Upper lobe of right lung (tissue), 1 donor: ENCODE measurements around the gene IBA57. TPM values are rescaled to one million over a fixed set of nuclear protein-coding genes. Genes with fewer than 3 reads are reported as not detected.

ENCODE experiments used
- ATAC-seq: fragments of 200-7000 bp; cut with Tn5 transposase; one replicate; pipeline ENCODE4 v1.9.1; 2020; ENCODE audit warnings: mild to moderate bottlenecking, moderate library complexity
- DNase-seq: peaks from one replicate; pipeline ENCODE4 v3.0.0-alpha.2; 2020
- H3K27ac ChIP-seq: fragments of 200-600 bp; one replicate; pipeline ENCODE4 v1.8.0; 2022
- H3K27me3 ChIP-seq: fragments of 200-600 bp; one replicate; pipeline ENCODE4 v1.8.0; 2022; ENCODE audit warnings: mild to moderate bottlenecking
- H3K36me3 ChIP-seq: fragments of 200-600 bp; one replicate; pipeline ENCODE4 v1.8.0; 2022
- H3K4me1 ChIP-seq: fragments of 200-600 bp; one replicate; pipeline ENCODE4 v1.8.0; 2022
- H3K4me3 ChIP-seq: fragments of 200-600 bp; one replicate; pipeline ENCODE4 v1.8.0; 2022; ENCODE audit warnings: mild to moderate bottlenecking
- H3K9me3 ChIP-seq: fragments of 200-600 bp; one replicate; pipeline ENCODE4 v1.8.0; 2022
- CTCF ChIP-seq: fragments of 200-600 bp; IDR thresholded peaks from one replicate; pipeline ENCODE4 v1.8.0; 2022; ENCODE audit warnings: antibody characterized with exemption
- intact Hi-C: fragments of 100-400 bp; cut with DNase I; formaldehyde crosslinking; loops from one replicate; pipeline ENCODE4 v1.11.0; 2022
- total RNA-seq: library from RNA; stranded (reverse); fragmentation: NEBNext Ultra II Directional; extraction: Animal tissue kit (Norgen Biotek cat#: 25700); gene quantifications from one replicate; pipeline ENCODE4 v1.2.1, GENCODE V29; 2021
- donor health status: DM: no; HTN: yes; CAD: no; lungs with severe emphysema.

Gene IBA57
- total RNA-seq, 1 donor from 2014 or later, result 13.0 TPM

GRCh38 chr1:228161362-228161761, 4.2 kb upstream of the IBA57 start:
- no peaks in the 10 kb centered on the region for H3K36me3 ChIP-seq
- no peaks in the 10 kb centered on the region for H3K27me3 ChIP-seq
- DNase-seq (no peak), ATAC-seq (no peak)
- peak overlapping the region; percentile 79 for H3K27ac ChIP-seq
- no peak for TF ChIP-seq CTCF
- H3K9me3 ChIP-seq, result no peaks in the 10 kb centered on the region
- peaks cover 21% of the 10 kb centered on the region for H3K4me1 ChIP-seq
- intact Hi-C loops, result no loop called here
- no peak overlapping the region for H3K4me3 ChIP-seq

- intact Hi-C loops, result no loop called here
- no peak for ATAC-seq
- no peak for TF ChIP-seq CTCF
- DNase-seq, result no peak
- Histone ChIP-seq H3K27me3 (no peaks in the 10 kb centered on the region), H3K4me1 (peaks cover 25% of the 10 kb centered on the region), H3K9me3 (no peaks in the 10 kb centered on the region), H3K4me3 (no peak overlapping the region), H3K36me3 (no peaks in the 10 kb centered on the region), H3K27ac (peak overlapping the region; percentile 79)
Observed at GRCh38 chr1:228161866-228162265, 3.7 kb upstream of the IBA57 start.

GRCh38 chr1:228162286-228163006, 3.2 kb upstream of the IBA57 start:
- no peak for ATAC-seq
- intact Hi-C loops, result no loop called here
- Histone ChIP-seq H3K4me3 (no peak overlapping the region), H3K4me1 (peaks cover 26% of the 10 kb centered on the region), H3K27me3 (no peaks in the 10 kb centered on the region), H3K27ac (peak overlapping the region; percentile 79), H3K9me3 (no peaks in the 10 kb centered on the region), H3K36me3 (no peaks in the 10 kb centered on the region)
- DNase-seq, result peak; percentile 73
- TF ChIP-seq CTCF, result no peak

GRCh38 chr1:228163007-228163753, 2.4 kb upstream of the IBA57 start:
- Histone ChIP-seq H3K27ac (peak overlapping the region; percentile 79), H3K27me3 (no peaks in the 10 kb centered on the region), H3K9me3 (no peaks in the 10 kb centered on the region), H3K4me1 (peaks cover 26% of the 10 kb centered on the region), H3K4me3 (no peak overlapping the region), H3K36me3 (no peaks in the 10 kb centered on the region)
- DNase-seq, result peak; percentile 79
- no peak for ATAC-seq
- intact Hi-C loops, result no loop called here
- TF ChIP-seq CTCF, result no peak

GRCh38 chr1:228163776-228164519, 1.7 kb upstream of the IBA57 start:
- H3K27ac ChIP-seq, result peak overlapping the region; percentile 84
- H3K4me3 ChIP-seq, result no peak overlapping the region
- DNase-seq, result no peak
- no peaks in the 10 kb centered on the region for H3K27me3 ChIP-seq
- no peaks in the 10 kb centered on the region for H3K36me3 ChIP-seq
- no peaks in the 10 kb centered on the region for H3K9me3 ChIP-seq
- no peak for TF ChIP-seq CTCF
- intact Hi-C loops, result no loop called here
- ATAC-seq, result no peak
- H3K4me1 ChIP-seq, result peaks cover 26% of the 10 kb centered on the region
